ENCODE results near the gene DUS4L.
A peak's percentile ranks its signal among the peaks of the same experiment; 100 is the strongest.

Gene DUS4L

GRCh38 chr7:107555893-107556292 lies 7.9 kb upstream of the DUS4L start:
- no peak for DNase-seq
- peaks cover 4% of the 10 kb centered on the region for H3K4me1 Mint-ChIP-seq
- H3K9me3 Mint-ChIP-seq, result no peaks in the 10 kb centered on the region
- TF ChIP-seq CTCF (IDR thresholded peaks at IDR 0.05), result no peak
- H3K27ac Mint-ChIP-seq, result no peak overlapping the region
- H3K27me3 Mint-ChIP-seq (ENCODE audit: low read depth, poor library complexity), result no peaks in the 10 kb centered on the region
- no peak overlapping the region for H3K4me3 Mint-ChIP-seq
- H3K36me3 Mint-ChIP-seq (ENCODE audit: low read depth), result peaks cover 41% of the 10 kb centered on the region

- no peak overlapping the region for H3K4me3 Mint-ChIP-seq
- TF ChIP-seq CTCF (IDR thresholded peaks at IDR 0.05), result no peak
- DNase-seq, result no peak
- peaks cover 36% of the 10 kb centered on the region for H3K4me1 Mint-ChIP-seq
- peaks cover 17% of the 10 kb centered on the region for H3K36me3 Mint-ChIP-seq (ENCODE audit: low read depth)
- H3K27ac Mint-ChIP-seq, result no peak overlapping the region
- H3K27me3 Mint-ChIP-seq (ENCODE audit: low read depth, poor library complexity), result no peaks in the 10 kb centered on the region
- no peaks in the 10 kb centered on the region for H3K9me3 Mint-ChIP-seq
Measured at GRCh38 chr7:107559864-107560263, 3.9 kb upstream of the DUS4L start.

GRCh38 chr7:107560898-107561516 lies 2.8 kb upstream of the DUS4L start:
- H3K4me3 Mint-ChIP-seq, result peak overlapping the region; percentile 90
- peaks cover 11% of the 10 kb centered on the region for H3K36me3 Mint-ChIP-seq (ENCODE audit: low read depth)
- no peak for DNase-seq
- H3K4me1 Mint-ChIP-seq, result peaks cover 44% of the 10 kb centered on the region
- H3K9me3 Mint-ChIP-seq, result no peaks in the 10 kb centered on the region
- peak overlapping the region; percentile 68 for H3K27ac Mint-ChIP-seq
- TF ChIP-seq CTCF (IDR thresholded peaks at IDR 0.05), result no peak
- no peaks in the 10 kb centered on the region for H3K27me3 Mint-ChIP-seq (ENCODE audit: low read depth, poor library complexity)

- Mint-ChIP-seq H3K27ac (peak overlapping the region; percentile 79), H3K27me3 (ENCODE audit: low read depth, poor library complexity) (no peaks in the 10 kb centered on the region), H3K36me3 (ENCODE audit: low read depth) (peaks cover 13% of the 10 kb centered on the region), H3K9me3 (no peaks in the 10 kb centered on the region), H3K4me3 (peak overlapping the region; percentile 90), H3K4me1 (peaks cover 46% of the 10 kb centered on the region)
- DNase-seq, result no peak
- TF ChIP-seq CTCF (IDR thresholded peaks at IDR 0.05), result no peak
Measured at GRCh38 chr7:107563081-107563774, 543 bp upstream of the DUS4L start.

GRCh38 chr7:107564553-107565298 lies 955 bp downstream of the DUS4L start:
- TF ChIP-seq CTCF (IDR thresholded peaks at IDR 0.05), result no peak
- peaks cover 46% of the 10 kb centered on the region for H3K4me1 Mint-ChIP-seq
- no peak for DNase-seq
- H3K4me3 Mint-ChIP-seq, result peak overlapping the region; percentile 90
- H3K27ac Mint-ChIP-seq, result peak overlapping the region; percentile 78
- H3K9me3 Mint-ChIP-seq, result no peaks in the 10 kb centered on the region
- no peaks in the 10 kb centered on the region for H3K27me3 Mint-ChIP-seq (ENCODE audit: low read depth, poor library complexity)
- peaks cover 21% of the 10 kb centered on the region for H3K36me3 Mint-ChIP-seq (ENCODE audit: low read depth)
